Measurements from ENCODE around the gene TMEM106A. TPM values are rescaled to one million over a fixed set of nuclear protein-coding genes. Genes with fewer than 3 reads are reported as not detected.
"Not testable (repeated sequence)": the region's sequence is repeated elsewhere in the genome, so short reads cannot be mapped to it uniquely, and the experiment has no call there.

The TMEM106A gene
- total and polyA plus RNA-seq, 2 donors (not counting 1 experiment from before 2014, with no cell fraction given): 1.5 to 9.3 TPM

DNA sequence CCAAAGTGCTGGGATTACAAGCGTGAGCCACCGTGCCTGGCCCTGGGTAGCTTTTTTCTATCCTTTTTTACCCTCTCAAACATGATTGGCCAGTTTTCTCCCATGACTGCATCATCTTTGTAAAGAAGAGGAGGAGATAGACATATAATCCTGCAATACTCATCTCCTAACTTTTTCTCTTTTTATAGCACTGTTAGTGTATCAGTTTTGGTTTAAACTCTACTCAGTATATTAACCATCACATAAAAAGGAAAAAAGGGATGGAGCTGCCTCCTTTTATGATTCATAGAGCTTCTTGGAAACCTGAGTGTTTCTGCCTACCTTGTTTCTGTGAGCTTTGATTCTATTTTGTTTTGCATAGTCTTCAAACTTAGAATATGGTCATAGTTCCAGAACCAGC is 12.0 kb upstream of the TMEM106A start:
- Histone ChIP-seq H3K4me3 (replicated peaks in 1 of 4; ENCODE audit: control extremely low read depth in 1 of 4, insufficient read depth in 1 of 4, low read depth in 3 of 4, low read length in 4 of 4) (no peak overlapping the region), H3K36me3 (ENCODE audit: control insufficient read depth, insufficient read depth, low read length) (peaks cover 16% of the 10 kb centered on the region), H3K9me3 (ENCODE audit: control insufficient read depth, insufficient read depth, low read depth, low read length) (no peaks in the 10 kb centered on the region), H3K4me1 (ENCODE audit: control insufficient read depth, extremely low read depth, insufficient read depth, low read length) (no peaks in the 10 kb centered on the region), H3K27me3 (ENCODE audit: control insufficient read depth, insufficient read depth, low read length) (no peaks in the 10 kb centered on the region), H3K27ac (ENCODE audit: insufficient read depth, low read length) (no peak overlapping the region), H3K79me2 (ENCODE audit: control insufficient read depth, insufficient read depth, low read length) (no peaks in the 10 kb centered on the region), H3K4me2 (ENCODE audit: extremely low read depth, insufficient read depth, low read length) (no peak overlapping the region), H4K20me1 (ENCODE audit: control insufficient read depth, extremely low read depth, insufficient read depth, low read length) (no peaks in the 10 kb centered on the region), H3K9ac (ENCODE audit: insufficient read depth, low read length) (no peak overlapping the region), H2AFZ (ENCODE audit: low read length) (no peak overlapping the region)
- DNase-seq (ENCODE audit: low read depth in 2 of 2): no peak
- TF ChIP-seq, protein P1, sequence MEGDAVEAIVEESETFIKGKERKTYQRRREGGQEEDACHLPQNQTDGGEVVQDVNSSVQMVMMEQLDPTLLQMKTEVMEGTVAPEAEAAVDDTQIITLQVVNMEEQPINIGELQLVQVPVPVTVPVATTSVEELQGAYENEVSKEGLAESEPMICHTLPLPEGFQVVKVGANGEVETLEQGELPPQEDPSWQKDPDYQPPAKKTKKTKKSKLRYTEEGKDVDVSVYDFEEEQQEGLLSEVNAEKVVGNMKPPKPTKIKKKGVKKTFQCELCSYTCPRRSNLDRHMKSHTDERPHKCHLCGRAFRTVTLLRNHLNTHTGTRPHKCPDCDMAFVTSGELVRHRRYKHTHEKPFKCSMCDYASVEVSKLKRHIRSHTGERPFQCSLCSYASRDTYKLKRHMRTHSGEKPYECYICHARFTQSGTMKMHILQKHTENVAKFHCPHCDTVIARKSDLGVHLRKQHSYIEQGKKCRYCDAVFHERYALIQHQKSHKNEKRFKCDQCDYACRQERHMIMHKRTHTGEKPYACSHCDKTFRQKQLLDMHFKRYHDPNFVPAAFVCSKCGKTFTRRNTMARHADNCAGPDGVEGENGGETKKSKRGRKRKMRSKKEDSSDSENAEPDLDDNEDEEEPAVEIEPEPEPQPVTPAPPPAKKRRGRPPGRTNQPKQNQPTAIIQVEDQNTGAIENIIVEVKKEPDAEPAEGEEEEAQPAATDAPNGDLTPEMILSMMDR (conservative IDR thresholded peaks at IDR 0.05 in 1 of 2, IDR thresholded peaks at IDR 0.05 in 1 of 2; ENCODE audit: low read depth in 1 of 2, low read length in 2 of 2): no peak
- no peak for TF ChIP-seq EZH2 (IDR thresholded peaks at IDR 0.05; ENCODE audit: low read length, missing control alignments)

DNA sequence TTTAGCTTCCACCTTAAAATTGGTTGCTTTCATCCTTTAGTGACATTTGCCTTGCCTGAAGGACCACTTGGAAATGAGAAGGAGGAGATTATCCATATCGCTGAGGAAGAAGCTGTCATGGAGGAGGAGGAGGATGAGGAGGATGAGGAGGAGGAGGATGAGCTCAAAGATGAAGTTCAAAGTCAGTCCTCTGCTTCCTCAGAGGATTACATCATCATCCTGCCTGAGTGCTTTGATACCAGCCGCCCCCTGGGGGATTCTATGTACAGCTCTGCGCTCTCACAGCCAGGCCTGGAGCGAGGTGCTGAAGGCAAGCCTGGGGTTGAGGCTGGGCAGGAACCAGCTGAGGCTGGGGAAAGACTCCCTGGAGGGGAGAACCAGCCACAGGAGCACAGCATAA is 11.5 kb upstream of the TMEM106A start:
- Histone ChIP-seq H3K9me3 (ENCODE audit: control insufficient read depth, insufficient read depth, low read depth, low read length) (no peaks in the 10 kb centered on the region), H3K27me3 (ENCODE audit: control insufficient read depth, insufficient read depth, low read length) (no peaks in the 10 kb centered on the region), H3K4me1 (ENCODE audit: control insufficient read depth, extremely low read depth, insufficient read depth, low read length) (no peaks in the 10 kb centered on the region), H4K20me1 (ENCODE audit: control insufficient read depth, extremely low read depth, insufficient read depth, low read length) (no peaks in the 10 kb centered on the region), H3K27ac (ENCODE audit: insufficient read depth, low read length) (no peak overlapping the region), H3K4me2 (ENCODE audit: extremely low read depth, insufficient read depth, low read length) (no peak overlapping the region), H3K36me3 (ENCODE audit: control insufficient read depth, insufficient read depth, low read length) (peaks cover 16% of the 10 kb centered on the region), H3K4me3 (replicated peaks in 1 of 4; ENCODE audit: control extremely low read depth in 1 of 4, insufficient read depth in 1 of 4, low read depth in 3 of 4, low read length in 4 of 4) (no peak overlapping the region), H3K79me2 (ENCODE audit: control insufficient read depth, insufficient read depth, low read length) (no peaks in the 10 kb centered on the region), H3K9ac (ENCODE audit: insufficient read depth, low read length) (no peak overlapping the region), H2AFZ (ENCODE audit: low read length) (no peak overlapping the region)
- DNase-seq (ENCODE audit: low read depth in 2 of 2): no peak
- TF ChIP-seq EZH2 (IDR thresholded peaks at IDR 0.05; ENCODE audit: low read length, missing control alignments): no peak
- TF ChIP-seq, protein P1 (conservative IDR thresholded peaks at IDR 0.05 in 1 of 2, IDR thresholded peaks at IDR 0.05 in 1 of 2; ENCODE audit: low read depth in 1 of 2, low read length in 2 of 2): no peak

DNA sequence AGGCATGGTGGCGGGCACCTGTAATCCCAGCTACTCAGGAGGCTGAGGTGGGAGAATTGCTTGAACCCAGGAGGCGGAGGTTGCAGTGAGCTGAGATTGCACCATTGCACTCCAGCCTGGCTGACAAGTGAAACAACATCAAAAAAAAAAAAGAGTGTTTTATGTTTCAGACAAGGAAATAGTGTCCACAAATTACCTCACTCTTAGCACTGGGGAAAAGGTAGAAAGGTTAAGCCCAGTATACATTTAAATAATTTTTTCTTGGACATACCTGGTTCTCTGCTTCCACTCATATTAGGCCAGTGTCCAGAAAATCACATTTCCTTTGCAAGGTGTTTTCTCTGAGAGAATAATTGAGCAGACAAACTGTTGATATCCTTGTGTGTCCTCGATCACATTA is 8.7 kb upstream of the TMEM106A start:
- H3K4me2 ChIP-seq (ENCODE audit: extremely low read depth, insufficient read depth, low read length); H4K20me1 ChIP-seq (ENCODE audit: control insufficient read depth, extremely low read depth, insufficient read depth, low read length); H3K4me3 ChIP-seq (replicated peaks in 1 of 4; ENCODE audit: control extremely low read depth in 1 of 4, insufficient read depth in 1 of 4, low read depth in 3 of 4, low read length in 4 of 4); H3K9me3 ChIP-seq (ENCODE audit: control insufficient read depth, insufficient read depth, low read depth, low read length); H2AFZ ChIP-seq (ENCODE audit: low read length); H3K79me2 ChIP-seq (ENCODE audit: control insufficient read depth, insufficient read depth, low read length); H3K9ac ChIP-seq (ENCODE audit: insufficient read depth, low read length); H3K36me3 ChIP-seq (ENCODE audit: control insufficient read depth, insufficient read depth, low read length); H3K4me1 ChIP-seq (ENCODE audit: control insufficient read depth, extremely low read depth, insufficient read depth, low read length); H3K27me3 ChIP-seq (ENCODE audit: control insufficient read depth, insufficient read depth, low read length); DNase-seq (ENCODE audit: low read depth in 2 of 2); H3K27ac ChIP-seq (ENCODE audit: insufficient read depth, low read length): not testable (repeated sequence)

Measured in fibroblast of lung (primary cell).